ENCODE results near the gene RAPGEF5. TPM values are rescaled to one million over a fixed set of nuclear protein-coding genes. Genes with fewer than 3 reads are reported as not detected.

Gene RAPGEF5
- total and polyA plus RNA-seq, 4 donors = 7.1 to 54.8 (median 13.0) TPM

GRCh38 chr7:22213081-22213480 is 143.9 kb downstream of the RAPGEF5 start (continued):
- TF ChIP-seq CTCF (IDR thresholded peaks at IDR 0.05; ENCODE audit: low read depth, low read length, missing input control) (no peak), REST (IDR thresholded peaks at IDR 0.05) (no peak)

- H3K9ac ChIP-seq (ENCODE audit: low read depth in 1 of 2, low read length in 2 of 2) = no peak overlapping the region
- TF ChIP-seq NR2F2 (IDR thresholded peaks at IDR 0.05) = no peak
- TF ChIP-seq HNF4G (IDR thresholded peaks at IDR 0.05) = no peak
- no peak for TF ChIP-seq RAD21 (IDR thresholded peaks at IDR 0.05)
- TF ChIP-seq RXRA (IDR thresholded peaks at IDR 0.05) = no peak
- no peak for TF ChIP-seq ATF3 (IDR thresholded peaks at IDR 0.05)
- no peak for TF ChIP-seq TAF1 (conservative IDR thresholded peaks at IDR 0.05)
- no peak for TF ChIP-seq HNF4A (conservative IDR thresholded peaks at IDR 0.05)
- no peak for TF ChIP-seq SP1 (IDR thresholded peaks at IDR 0.05)
- TF ChIP-seq JUND (IDR thresholded peaks at IDR 0.05) = no peak
- TF ChIP-seq REST (IDR thresholded peaks at IDR 0.05) = no peak
- TF ChIP-seq FOXA2 (IDR thresholded peaks at IDR 0.05) = no peak
- TF ChIP-seq MAX (IDR thresholded peaks at IDR 0.05) = no peak
- no peak for TF ChIP-seq EGR1 (IDR thresholded peaks at IDR 0.05; ENCODE audit: low read depth in 2 of 2)
- no peak for DNase-seq (ENCODE audit: low spot score)
- H3K4me3 ChIP-seq (ENCODE audit: low read depth in 1 of 3, low read length in 3 of 3) = no peak overlapping the region
- no peaks in the 10 kb centered on the region for H3K27me3 ChIP-seq (ENCODE audit: control insufficient read depth in 4 of 4, insufficient read depth in 4 of 4, low read length in 3 of 4)
- H3K4me1 ChIP-seq (ENCODE audit: control insufficient read depth in 4 of 4, insufficient read depth in 4 of 4, low read length in 3 of 4) = no peaks in the 10 kb centered on the region
- H3K36me3 ChIP-seq (ENCODE audit: control insufficient read depth in 4 of 4, insufficient read depth in 3 of 4, low read depth in 1 of 4, low read length in 3 of 4) = no peaks in the 10 kb centered on the region
- no peaks in the 10 kb centered on the region for H3K9me3 ChIP-seq (ENCODE audit: control insufficient read depth in 4 of 4, low read length in 3 of 4)
- no peak overlapping the region for H3K27ac ChIP-seq (ENCODE audit: low read depth in 1 of 2, low read length in 2 of 2)
- WGBS = 86% methylated on average over 2 of the region's 2 CpGs
Observed at GRCh38 chr7:22210967-22211366, 146.0 kb downstream of the RAPGEF5 start.
